Stimulated activated CD8-positive, alpha-beta memory T cell treated with anti-CD3 and anti-CD28 coated beads, Interleukin-7, amount 100 ng/mL, for 24 hours (primary cell): ENCODE results near the gene GRAP.

Experiments used
- DNase-seq: peaks from one replicate; pipeline ENCODE4 v3.0.0-alpha.2; 2020; ENCODE audit warnings: low read depth

The GRAP gene

GRCh38 chr17:18984273-18985114 lies 62.3 kb downstream of the GRAP start:
- DNase-seq, result no peak

GRCh38 chr17:18981642-18982424 lies 64.9 kb downstream of the GRAP start:
- no peak for DNase-seq

GRCh38 chr17:18981335-18981641 lies 65.5 kb downstream of the GRAP start:
- no peak for DNase-seq

- no peak for DNase-seq
Measured at GRCh38 chr17:18980682-18981334, 65.9 kb downstream of the GRAP start.

GRCh38 chr17:18978655-18979054 lies 68.1 kb downstream of the GRAP start:
- no peak for DNase-seq

GRCh38 chr17:18978050-18978449 lies 68.7 kb downstream of the GRAP start:
- no peak for DNase-seq

- DNase-seq, result no peak
Measured at GRCh38 chr17:18977646-18978045, 69.1 kb downstream of the GRAP start.

- no peak for DNase-seq
Measured at GRCh38 chr17:18977021-18977420, 69.7 kb downstream of the GRAP start.

- no peak for DNase-seq
Measured at GRCh38 chr17:18976201-18976600, 70.6 kb downstream of the GRAP start.

- DNase-seq, result no peak
Measured at GRCh38 chr17:18975597-18975996, 71.2 kb downstream of the GRAP start.

- no peak for DNase-seq
Measured at GRCh38 chr17:18974407-18975149, 72.2 kb downstream of the GRAP start.

- DNase-seq, result no peak
Measured at GRCh38 chr17:18971801-18972200, 75.0 kb downstream of the GRAP start.
